GM18505 (cell line): ENCODE data around the gene GRAMD2A.
"Not testable (repeated sequence)": the region's sequence is repeated elsewhere in the genome, so short reads cannot be mapped to it uniquely, and the experiment has no call there.

Source experiments
- ATAC-seq: cut with Tn5 transposase; IDR thresholded peaks from one replicate; pipeline ENCODE4 v1.9.1; 2021; ENCODE audit not compliant: unreplicated experiment
- POLR2A ChIP-seq: IDR thresholded peaks from 4 replicates; pipeline ENCODE4 v1.6.1; 2011; ENCODE audit warnings: borderline replicate concordance; ENCODE audit not compliant: insufficient read depth, insufficient read length; ENCODE audit errors: extremely low read depth

GRAMD2A gene

GRCh38 chr15:72173864-72174550 lies 23.6 kb downstream of the GRAMD2A start:
- TF ChIP-seq POLR2A = no peak
- no peak for ATAC-seq

- no peak for ATAC-seq
- no peak for TF ChIP-seq POLR2A
These were observed 24.2 kb downstream of the GRAMD2A start for GRCh38 chr15:72173401-72173800.

GRCh38 chr15:72172796-72173195 lies 24.8 kb downstream of the GRAMD2A start:
- no peak for ATAC-seq
- no peak for TF ChIP-seq POLR2A

GRCh38 chr15:72171978-72172377 lies 25.6 kb downstream of the GRAMD2A start:
- not testable (repeated sequence) for ATAC-seq

GRCh38 chr15:72170691-72171090 lies 26.9 kb downstream of the GRAMD2A start:
- ATAC-seq = no peak
- no peak for TF ChIP-seq POLR2A

- TF ChIP-seq POLR2A = no peak
- no peak for ATAC-seq
These were observed 27.5 kb downstream of the GRAMD2A start for GRCh38 chr15:72169921-72170611.

GRCh38 chr15:72169236-72169920 lies 28.2 kb downstream of the GRAMD2A start:
- no peak for ATAC-seq
- TF ChIP-seq POLR2A = no peak

GRCh38 chr15:72168808-72169190 lies 28.8 kb downstream of the GRAMD2A start:
- ATAC-seq = no peak
- TF ChIP-seq POLR2A = no peak

- TF ChIP-seq POLR2A = no peak
- ATAC-seq = no peak
These were observed 29.3 kb downstream of the GRAMD2A start for GRCh38 chr15:72168131-72168807.

GRCh38 chr15:72167445-72167844 lies 30.1 kb downstream of the GRAMD2A start:
- no peak for ATAC-seq
- no peak for TF ChIP-seq POLR2A

GRCh38 chr15:72166716-72167417 lies 30.7 kb downstream of the GRAMD2A start:
- no peak for ATAC-seq
- TF ChIP-seq POLR2A = no peak

- ATAC-seq = no peak
These were observed 33.9 kb downstream of the GRAMD2A start for GRCh38 chr15:72163719-72164118.

GRCh38 chr15:72162569-72162968 lies 35.0 kb downstream of the GRAMD2A start:
- no peak for TF ChIP-seq POLR2A

More at GRCh38 chr15:72163719-72164118, 33.9 kb downstream of the GRAMD2A start:
- no peak for TF ChIP-seq POLR2A

More at GRCh38 chr15:72162569-72162968, 35.0 kb downstream of the GRAMD2A start:
- ATAC-seq = no peak
